DOHH2 (cell line): ENCODE measurements around the gene PSMA2.
"Not testable (repeated sequence)": the region's sequence is repeated elsewhere in the genome, so short reads cannot be mapped to it uniquely, and the experiment has no call there.

Source experiments
- H3F3A ChIP-seq: fragments of 200-600 bp; sonication (generic), shearing (Covaris generic); 2 replicates; pipeline ENCODE4 v1.6.0; 2016; ENCODE audit warnings: antibody characterized with exemption, mild to moderate bottlenecking; ENCODE audit not compliant: control insufficient read depth, insufficient read depth
- H3K27ac ChIP-seq: fragments of 200-600 bp; sonication (generic); 2 replicates; pipeline ENCODE4 v1.5.1; 2014; ENCODE audit warnings: low read depth, mild to moderate bottlenecking, low read length, moderate library complexity
- H3K27me3 ChIP-seq: fragments of 200-600 bp; sonication (generic); 2 replicates; pipeline ENCODE4 v1.6.1; 2014; ENCODE audit warnings: mild to moderate bottlenecking, low read length, mixed read lengths; ENCODE audit not compliant: control insufficient read depth
- H3K36me3 ChIP-seq: fragments of 200-600 bp; sonication (generic); 2 replicates; pipeline ENCODE4 v1.6.1; 2014; ENCODE audit warnings: mild to moderate bottlenecking, low read length, moderate library complexity, mixed read lengths; ENCODE audit not compliant: control insufficient read depth
- H3K4me1 ChIP-seq: fragments of 200-600 bp; sonication (generic); 2 replicates; pipeline ENCODE4 v1.6.1; 2014; ENCODE audit warnings: mild to moderate bottlenecking, low read length, mixed read lengths; ENCODE audit not compliant: control insufficient read depth
- H3K4me2 ChIP-seq: fragments of 200-600 bp; sonication (generic); 2 replicates; pipeline ENCODE4 v1.6.0; 2014; ENCODE audit warnings: mild to moderate bottlenecking, low read length, moderate library complexity
- H3K4me3 ChIP-seq: fragments of 200-600 bp; sonication (generic); 2 replicates; pipeline ENCODE4 v1.5.1; 2014; ENCODE audit warnings: mild to moderate bottlenecking, low read length, mixed read lengths
- H3K79me2 ChIP-seq: fragments of 200-600 bp; sonication (generic); 2 replicates; pipeline ENCODE4 v1.6.1; 2014; ENCODE audit warnings: mild to moderate bottlenecking, low read length, mixed read lengths; ENCODE audit not compliant: control insufficient read depth
- H3K9me2 ChIP-seq: fragments of 200-600 bp; sonication (generic); replicated peaks from 2 replicates; pipeline ENCODE4 v1.6.1; 2014; ENCODE audit warnings: mild to moderate bottlenecking, low read length, mixed read lengths; ENCODE audit not compliant: control insufficient read depth
- H3K9me3 ChIP-seq: fragments of 200-600 bp; sonication (generic); 2 replicates; pipeline ENCODE4 v1.6.1; 2014; ENCODE audit warnings: antibody characterized with exemption, low read length, mixed read lengths; ENCODE audit not compliant: control insufficient read depth, insufficient read depth
- H4K20me1 ChIP-seq: fragments of 200-600 bp; sonication (generic); 2 replicates; pipeline ENCODE4 v1.6.0; 2014; ENCODE audit warnings: low read depth, mild to moderate bottlenecking, antibody characterized with exemption, low read length, moderate library complexity; ENCODE audit not compliant: control insufficient read depth, insufficient read depth
- EZH2phosphoT487 ChIP-seq: fragments of 200-600 bp; sonication (generic); IDR thresholded peaks from 2 replicates; pipeline ENCODE4 v1.6.1; 2017; ENCODE audit warnings: borderline replicate concordance, mild to moderate bottlenecking, antibody characterized with exemption, low read length, moderate library complexity, mixed read lengths
- TF ChIP-seq, protein P1 (sequence below): fragments of 200-600 bp; sonication (generic); IDR thresholded peaks from one replicate; pipeline ENCODE4 v1.5.1; 2014; ENCODE audit warnings: antibody characterized with exemption, mild to moderate bottlenecking, low read depth, low read length; ENCODE audit not compliant: poor library complexity, severe bottlenecking

PSMA2 gene

DNA sequence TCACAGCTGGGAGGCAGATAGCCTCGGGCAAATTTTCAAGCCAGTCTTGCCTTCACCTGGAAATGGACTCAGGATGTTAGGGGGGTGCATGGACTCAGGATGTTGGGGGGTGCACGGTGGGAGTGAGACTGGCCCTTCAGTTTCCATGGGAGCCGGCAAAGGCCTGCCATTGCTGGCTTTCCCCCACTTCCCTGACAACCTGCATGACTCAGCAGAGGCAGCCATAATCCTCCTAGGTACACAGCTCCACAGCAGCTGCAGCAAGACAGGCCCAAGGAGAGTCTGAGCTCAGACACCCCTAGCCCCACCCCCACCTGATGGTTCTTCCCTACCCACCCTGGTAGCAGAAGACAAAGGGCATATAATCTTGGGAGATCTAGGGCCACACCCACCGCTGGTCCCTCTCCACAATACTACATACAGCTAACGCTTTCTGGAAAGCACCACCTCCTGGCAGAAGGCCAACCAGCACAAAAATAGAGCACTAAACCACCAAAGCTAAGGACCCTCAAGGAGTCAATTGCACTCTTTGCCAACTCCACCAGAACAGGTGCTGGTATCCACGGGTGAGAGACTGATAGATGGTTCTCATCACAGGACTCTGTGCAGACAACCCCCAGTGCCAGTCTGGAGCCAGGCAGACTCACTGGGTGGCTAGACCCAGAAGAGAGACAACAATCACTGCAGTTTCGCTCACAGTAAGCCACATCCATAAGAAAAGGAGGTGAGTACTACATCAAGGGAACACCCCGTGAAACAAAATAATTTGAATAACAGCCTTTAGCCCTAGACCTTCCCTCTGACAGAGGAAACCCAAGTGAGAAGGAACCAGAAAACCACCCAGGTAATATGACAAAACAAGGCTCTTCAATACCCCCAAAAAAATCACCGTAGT is 38.4 kb downstream of the PSMA2 start:
- H3K79me2 ChIP-seq = no peaks in the 10 kb centered on the region
- no peaks in the 10 kb centered on the region for H3K9me3 ChIP-seq
- no peak overlapping the region for H3K4me2 ChIP-seq
- no peaks in the 10 kb centered on the region for H3K36me3 ChIP-seq
- H3K27me3 ChIP-seq = no peaks in the 10 kb centered on the region
- no peak overlapping the region for H3K4me3 ChIP-seq
- H3K27ac ChIP-seq = no peak overlapping the region
- H3F3A ChIP-seq = peaks cover 2% of the 10 kb centered on the region; the same call in 1 of the 2 replicates
- TF ChIP-seq, protein P1, sequence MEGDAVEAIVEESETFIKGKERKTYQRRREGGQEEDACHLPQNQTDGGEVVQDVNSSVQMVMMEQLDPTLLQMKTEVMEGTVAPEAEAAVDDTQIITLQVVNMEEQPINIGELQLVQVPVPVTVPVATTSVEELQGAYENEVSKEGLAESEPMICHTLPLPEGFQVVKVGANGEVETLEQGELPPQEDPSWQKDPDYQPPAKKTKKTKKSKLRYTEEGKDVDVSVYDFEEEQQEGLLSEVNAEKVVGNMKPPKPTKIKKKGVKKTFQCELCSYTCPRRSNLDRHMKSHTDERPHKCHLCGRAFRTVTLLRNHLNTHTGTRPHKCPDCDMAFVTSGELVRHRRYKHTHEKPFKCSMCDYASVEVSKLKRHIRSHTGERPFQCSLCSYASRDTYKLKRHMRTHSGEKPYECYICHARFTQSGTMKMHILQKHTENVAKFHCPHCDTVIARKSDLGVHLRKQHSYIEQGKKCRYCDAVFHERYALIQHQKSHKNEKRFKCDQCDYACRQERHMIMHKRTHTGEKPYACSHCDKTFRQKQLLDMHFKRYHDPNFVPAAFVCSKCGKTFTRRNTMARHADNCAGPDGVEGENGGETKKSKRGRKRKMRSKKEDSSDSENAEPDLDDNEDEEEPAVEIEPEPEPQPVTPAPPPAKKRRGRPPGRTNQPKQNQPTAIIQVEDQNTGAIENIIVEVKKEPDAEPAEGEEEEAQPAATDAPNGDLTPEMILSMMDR = no peak
- no peak for TF ChIP-seq EZH2phosphoT487
- H3K9me2 ChIP-seq = no peaks in the 10 kb centered on the region
- H4K20me1 ChIP-seq = no peaks in the 10 kb centered on the region
- H3K4me1 ChIP-seq = peaks cover 18% of the 10 kb centered on the region

DNA sequence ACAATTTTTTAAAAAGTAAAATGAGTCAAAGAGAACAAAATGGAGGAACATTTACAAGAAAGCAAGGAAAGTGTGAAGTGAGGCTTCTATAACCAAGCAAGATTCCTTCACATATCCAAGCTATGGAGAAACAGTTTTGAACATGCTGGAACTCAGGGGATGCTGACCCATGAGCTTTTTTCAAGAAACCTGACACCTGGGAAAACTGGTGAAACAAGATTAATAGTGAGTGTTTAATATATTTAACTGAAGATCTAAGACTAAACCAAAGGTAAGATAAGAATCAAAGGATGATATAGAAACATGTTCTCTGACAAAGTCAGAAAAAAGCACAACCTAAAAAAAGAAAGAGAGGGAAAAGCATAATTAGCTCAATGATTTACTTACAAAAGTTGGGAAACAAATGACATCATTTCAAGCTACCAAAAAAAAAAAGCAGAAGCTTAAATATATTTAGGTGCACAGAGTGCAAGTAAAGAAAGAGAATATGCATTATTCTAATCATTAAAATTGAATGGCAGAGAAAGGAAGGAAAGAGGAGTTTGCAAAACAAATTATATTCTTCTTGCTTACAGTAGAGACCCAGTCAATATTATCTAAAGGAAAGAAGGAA is 45.0 kb downstream of the PSMA2 start:
- Histone ChIP-seq H3K27me3 (no peaks in the 10 kb centered on the region), H4K20me1 (no peaks in the 10 kb centered on the region), H3K9me2 (no peaks in the 10 kb centered on the region), H3K9me3 (no peaks in the 10 kb centered on the region), H3K4me1 (peaks cover 73% of the 10 kb centered on the region), H3K27ac (peak overlapping the region; percentile 15; the same call in 1 of the 2 replicates), H3K4me3 (peak overlapping the region; percentile 78), H3K79me2 (no peaks in the 10 kb centered on the region), H3K4me2 (peak overlapping the region; percentile 89), H3K36me3 (no peaks in the 10 kb centered on the region), H3F3A (peaks cover 15% of the 10 kb centered on the region)
- TF ChIP-seq, protein P1 = no peak
- TF ChIP-seq EZH2phosphoT487 = no peak

- H3F3A ChIP-seq = peaks cover 15% of the 10 kb centered on the region
- H3K27me3 ChIP-seq = no peaks in the 10 kb centered on the region
- TF ChIP-seq, protein P1 = peak; percentile 66
- TF ChIP-seq EZH2phosphoT487 = no peak
- no peaks in the 10 kb centered on the region for H3K36me3 ChIP-seq
- no peaks in the 10 kb centered on the region for H3K9me3 ChIP-seq
- no peaks in the 10 kb centered on the region for H3K79me2 ChIP-seq
- H4K20me1 ChIP-seq = no peaks in the 10 kb centered on the region
- no peaks in the 10 kb centered on the region for H3K9me2 ChIP-seq
- peaks cover 73% of the 10 kb centered on the region for H3K4me1 ChIP-seq
- no peak overlapping the region for H3K4me2 ChIP-seq
- H3K27ac ChIP-seq = no peak overlapping the region
- no peak overlapping the region for H3K4me3 ChIP-seq
Measured at GRCh38 chr7:42886129-42886528, 45.8 kb downstream of the PSMA2 start.

DNA sequence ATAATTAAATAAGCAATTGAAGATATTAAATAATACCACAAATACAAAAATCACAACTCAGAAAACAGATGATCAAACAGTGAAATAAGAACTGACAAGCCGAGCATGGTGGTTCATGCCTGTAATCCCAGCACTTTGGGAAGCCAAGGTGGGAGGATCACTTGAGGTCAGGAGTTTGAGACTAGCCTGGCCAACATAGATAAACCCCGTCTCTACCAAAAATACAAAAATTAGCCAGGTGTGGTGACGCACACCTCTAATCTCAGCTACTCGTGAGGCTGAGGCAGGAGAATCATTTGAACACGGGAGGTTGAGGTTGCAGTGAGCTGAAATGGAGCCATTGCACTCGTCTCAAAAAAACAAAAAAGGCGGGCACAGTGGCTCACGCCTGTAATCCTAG is 46.8 kb downstream of the PSMA2 start:
- H3K9me3 ChIP-seq, H3K36me3 ChIP-seq, H3K9me2 ChIP-seq, H3K79me2 ChIP-seq, H3K27me3 ChIP-seq, H4K20me1 ChIP-seq, H3K27ac ChIP-seq, H3K4me2 ChIP-seq, H3K4me3 ChIP-seq: not testable (repeated sequence)
- peaks cover 71% of the 10 kb centered on the region for H3K4me1 ChIP-seq
- H3F3A ChIP-seq = peaks cover 15% of the 10 kb centered on the region
